ENCODE results near the gene ITPRIPL1. TPM values are rescaled to one million over a fixed set of nuclear protein-coding genes. Genes with fewer than 3 reads are reported as not detected.

The ITPRIPL1 gene, protein sequence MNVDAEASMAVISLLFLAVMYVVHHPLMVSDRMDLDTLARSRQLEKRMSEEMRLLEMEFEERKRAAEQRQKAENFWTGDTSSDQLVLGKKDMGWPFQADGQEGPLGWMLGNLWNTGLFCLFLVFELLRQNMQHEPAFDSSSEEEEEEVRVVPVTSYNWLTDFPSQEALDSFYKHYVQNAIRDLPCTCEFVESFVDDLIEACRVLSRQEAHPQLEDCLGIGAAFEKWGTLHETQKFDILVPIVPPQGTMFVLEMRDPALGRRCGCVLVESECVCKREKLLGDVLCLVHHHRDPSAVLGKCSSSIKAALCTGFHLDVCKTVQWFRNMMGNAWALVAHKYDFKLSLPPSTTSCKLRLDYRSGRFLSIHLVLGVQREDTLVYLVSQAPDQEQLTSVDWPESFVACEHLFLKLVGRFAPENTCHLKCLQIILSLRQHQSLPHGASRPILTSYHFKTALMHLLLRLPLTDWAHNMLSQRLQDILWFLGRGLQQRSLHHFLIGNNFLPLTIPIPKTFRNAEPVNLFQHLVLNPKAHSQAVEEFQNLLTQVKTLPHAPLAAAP
- 1.4 and 3.5 TPM in 2 replicates for total RNA-seq

DNA sequence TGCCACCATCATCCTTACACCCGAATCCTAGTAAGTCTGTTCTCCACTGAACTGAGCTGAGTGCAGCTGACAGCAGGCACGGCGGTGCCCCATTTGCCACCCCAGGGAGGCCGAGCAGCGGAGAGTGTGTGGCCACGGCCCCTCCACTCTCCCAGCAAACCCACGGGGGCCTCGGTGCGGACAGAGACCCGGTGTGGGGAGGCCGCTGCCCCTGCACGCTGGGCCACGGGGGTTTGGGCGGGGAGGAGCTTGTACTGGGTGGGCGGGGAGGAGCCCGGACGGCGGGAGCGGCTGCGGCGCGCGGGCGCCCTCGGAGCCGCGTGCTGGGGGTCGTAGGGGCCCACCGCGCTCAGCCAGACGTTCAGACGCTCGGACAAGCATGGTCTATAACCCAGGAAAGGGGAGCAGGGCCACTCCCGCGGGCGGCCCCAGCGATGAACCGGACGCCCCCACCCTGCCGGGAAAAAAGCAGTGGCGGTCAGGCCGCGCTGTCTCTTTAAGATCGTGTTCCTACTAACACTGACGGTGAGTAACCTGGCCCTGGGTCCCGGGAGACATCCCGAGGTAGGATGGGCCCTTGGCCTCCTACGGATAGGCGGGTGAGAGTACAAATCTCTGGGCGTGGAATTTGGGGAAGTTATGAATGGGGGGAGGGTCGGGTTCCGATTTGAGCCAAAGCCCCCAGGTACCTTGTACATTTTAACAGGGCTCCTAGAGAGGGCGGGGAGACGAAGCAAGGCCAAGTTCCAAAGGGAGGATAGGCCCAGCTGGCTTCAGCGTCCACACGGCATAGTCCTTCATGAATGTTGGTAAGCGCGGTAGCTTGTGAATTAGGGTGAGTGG is at the start of gene ITPRIPL1:
TSS of gene ITPRIPL1 (plus strand) at position 277 of the 843 bp plus-strand sequence. CDS start at position 800, 523 bp downstream.

DNA sequence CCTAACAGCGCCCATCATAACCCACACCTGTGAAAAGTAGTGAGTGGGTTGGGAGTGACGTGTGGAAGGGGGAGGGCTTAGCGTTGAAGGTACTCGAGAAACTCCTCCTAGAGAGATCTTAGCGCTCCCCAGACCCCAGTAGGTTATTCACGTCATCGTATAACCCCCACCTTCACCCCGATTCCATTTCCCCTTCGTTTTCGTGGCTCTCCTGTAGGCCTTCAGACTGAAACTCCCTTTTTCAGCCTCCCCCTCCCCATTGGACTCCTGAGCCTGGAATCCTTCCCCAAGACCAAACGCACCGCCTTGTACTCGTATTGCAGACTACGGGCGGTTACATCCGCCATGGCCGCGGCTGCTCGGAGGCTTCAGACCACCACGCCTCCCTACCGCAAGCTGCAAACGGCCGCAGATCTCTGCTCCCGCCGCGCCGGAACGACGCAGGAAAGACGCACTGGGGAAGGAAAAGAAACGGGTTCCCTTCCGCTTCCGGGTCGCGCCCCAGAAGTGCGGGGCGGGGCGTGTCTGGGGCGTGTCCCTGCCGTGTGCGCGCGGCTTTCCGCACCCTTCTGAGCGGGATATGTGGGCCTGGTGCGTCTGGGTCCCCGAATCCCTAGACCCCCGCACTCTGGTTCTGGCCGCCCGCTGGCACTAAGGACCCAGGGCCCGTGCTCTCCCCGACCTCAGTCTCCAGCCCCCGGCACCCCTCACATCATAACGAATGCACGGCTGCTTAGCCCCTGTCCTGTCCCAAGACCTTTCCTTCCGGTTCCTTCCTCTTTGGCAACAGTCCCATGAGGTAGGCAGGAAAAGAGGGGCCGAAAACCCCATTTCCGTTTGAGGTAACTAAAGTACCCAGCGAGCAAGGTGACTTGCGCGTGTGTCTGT is 19.8 kb upstream of the ITPRIPL1 start, which contains the start of gene SNRNP200:
TSS of gene SNRNP200 (minus strand) at position 456 of the 888 bp plus-strand sequence. CDS start at position 347, 109 bp downstream.

Other genes starting within 250 kb of the ITPRIPL1 start
- not detected in 2 replicates for gene ADRA2B, start 208.7 kb upstream of the ITPRIPL1 start, total RNA-seq
- gene ASTL, start 186.8 kb upstream of the ITPRIPL1 start, total RNA-seq, result not detected in 2 replicates
- gene DUSP2, start 179.9 kb upstream of the ITPRIPL1 start, total RNA-seq, result 2.6 and 3.5 TPM in 2 replicates
- 94.0 and 122 TPM in 2 replicates for gene STARD7, start 116.5 kb upstream of the ITPRIPL1 start, total RNA-seq
- 21.9 and 28.9 TPM in 2 replicates for gene TMEM127, start 59.3 kb upstream of the ITPRIPL1 start, total RNA-seq
- gene CIAO1, start 59.1 kb upstream of the ITPRIPL1 start, total RNA-seq, result 105 and 129 TPM in 2 replicates
- 60.0 and 76.7 TPM in 2 replicates for gene SNRNP200, start 19.8 kb upstream of the ITPRIPL1 start, total RNA-seq
- gene NCAPH, start 10.4 kb downstream of the ITPRIPL1 start, total RNA-seq, result 13.0 and 29.2 TPM in 2 replicates
- gene NEURL3, start 180.0 kb downstream of the ITPRIPL1 start, total RNA-seq, result not detected in 2 replicates
- gene ARID5A, start 211.4 kb downstream of the ITPRIPL1 start, total RNA-seq, result 8.5 and 8.9 TPM in 2 replicates

All from myometrial cell (primary cell).